HG03103 (cell line): ENCODE data around the gene C1QTNF4.
A peak's percentile ranks its signal among the peaks of the same experiment; 100 is the strongest.

ENCODE experiments used
- ATAC-seq: cut with Tn5 transposase; IDR thresholded peaks from one replicate; pipeline ENCODE4 v1.9.1; 2021; ENCODE audit warnings: low read depth; ENCODE audit not compliant: unreplicated experiment

Gene C1QTNF4

DNA sequence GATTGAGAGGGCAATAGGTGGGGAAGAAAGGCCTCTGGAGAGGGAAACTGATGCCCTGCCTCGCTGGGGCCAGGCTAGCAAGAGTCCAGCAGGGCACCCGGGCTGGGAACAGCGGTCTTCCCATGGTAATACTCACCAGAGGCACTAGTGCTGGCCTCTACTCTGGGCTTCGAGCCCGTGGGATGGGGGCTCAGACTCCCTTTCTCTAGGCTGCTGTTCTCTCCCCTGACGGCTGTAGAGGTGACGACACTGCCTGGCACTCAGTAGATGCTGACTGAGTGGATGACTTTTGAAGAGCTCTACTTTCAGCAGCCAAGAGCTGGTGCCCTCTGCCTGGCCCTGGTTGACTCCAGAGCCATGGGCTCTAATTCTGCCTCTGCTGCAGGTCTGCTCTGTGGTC, 818 bp upstream of the C1QTNF4 start:
- ATAC-seq, result no peak

DNA sequence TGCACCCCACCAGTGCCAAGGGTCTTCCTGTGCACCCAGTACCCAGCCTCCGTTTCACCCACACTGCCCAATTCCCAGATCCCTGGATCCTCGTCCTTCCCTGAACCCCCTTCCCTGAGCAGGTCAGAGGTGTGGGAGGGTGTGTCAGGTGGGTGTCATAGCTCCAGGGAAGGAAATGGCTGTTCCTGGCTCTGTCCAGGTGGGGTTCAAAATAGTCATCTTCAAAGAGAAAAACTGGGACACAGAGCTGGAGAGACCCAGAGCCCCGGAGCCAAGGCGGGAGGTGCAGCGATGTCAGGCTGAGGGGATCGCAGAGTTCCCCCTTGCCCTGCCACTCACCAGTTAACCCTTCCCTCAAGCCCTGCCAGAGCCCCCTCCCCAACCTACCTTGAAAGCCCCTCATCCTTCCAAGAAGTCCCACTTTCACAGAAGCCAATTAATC, 698 bp downstream of the C1QTNF4 start:
- no peak for ATAC-seq

DNA sequence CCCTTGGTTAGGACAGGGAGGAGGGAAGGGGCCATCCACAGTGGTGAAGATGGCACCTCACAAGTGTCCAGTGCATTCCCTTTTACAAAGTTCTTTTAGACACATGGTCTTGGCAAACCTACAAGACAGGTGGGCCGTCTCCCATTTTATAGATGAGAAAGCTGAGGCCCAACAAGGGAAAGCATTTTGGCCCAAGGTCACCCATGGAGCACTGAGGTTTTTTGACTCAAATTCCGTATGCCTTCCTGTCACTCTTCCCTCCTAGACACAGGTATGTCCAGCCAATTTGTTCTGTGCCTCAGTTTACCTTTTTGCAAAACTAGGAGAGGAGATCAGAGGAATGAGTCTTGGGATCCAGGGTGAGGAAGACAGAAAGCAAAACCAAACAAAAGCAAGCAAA, 1.2 kb downstream of the C1QTNF4 start:
- no peak for ATAC-seq

DNA sequence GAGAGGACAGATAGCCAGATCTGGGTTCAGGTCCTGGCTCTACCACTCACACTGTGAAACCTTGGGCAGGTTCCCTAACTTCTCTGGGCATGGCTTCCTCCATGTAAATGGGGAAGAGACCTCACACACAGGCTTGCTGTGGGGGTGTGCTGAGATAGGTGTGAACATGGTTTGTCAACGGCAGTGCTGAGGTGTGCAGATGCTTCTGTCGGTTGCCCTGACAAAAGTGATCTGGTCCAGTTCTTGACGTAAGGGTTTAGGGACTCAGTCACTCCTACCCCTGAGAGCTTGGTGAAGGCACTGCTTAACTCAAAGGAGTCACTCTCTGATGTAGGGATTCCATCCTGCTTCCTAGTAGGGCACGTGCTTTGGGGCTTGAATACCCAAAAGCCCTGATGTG, 2.0 kb downstream of the C1QTNF4 start:
- no peak for ATAC-seq

DNA sequence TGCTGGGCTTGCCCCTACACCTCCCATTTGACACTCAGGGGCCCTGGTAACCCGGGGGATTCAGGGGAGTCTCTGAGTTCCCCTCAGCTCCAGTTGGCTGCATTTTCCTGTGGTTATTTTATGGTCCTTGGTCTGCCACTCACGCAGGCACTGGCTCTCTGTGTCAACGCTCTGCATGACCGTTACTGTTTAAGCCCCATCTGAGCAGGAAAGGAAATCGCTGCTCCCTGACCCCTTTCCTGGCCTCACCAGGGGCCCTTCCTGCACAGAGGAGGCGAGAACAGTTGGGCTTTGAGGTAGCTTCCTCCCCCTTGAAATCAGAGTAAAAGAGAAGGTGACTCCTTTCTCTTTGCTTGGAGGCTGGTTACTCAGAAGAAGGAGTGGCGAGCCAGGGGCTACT, 2.4 kb downstream of the C1QTNF4 start:
- ATAC-seq, result no peak

DNA sequence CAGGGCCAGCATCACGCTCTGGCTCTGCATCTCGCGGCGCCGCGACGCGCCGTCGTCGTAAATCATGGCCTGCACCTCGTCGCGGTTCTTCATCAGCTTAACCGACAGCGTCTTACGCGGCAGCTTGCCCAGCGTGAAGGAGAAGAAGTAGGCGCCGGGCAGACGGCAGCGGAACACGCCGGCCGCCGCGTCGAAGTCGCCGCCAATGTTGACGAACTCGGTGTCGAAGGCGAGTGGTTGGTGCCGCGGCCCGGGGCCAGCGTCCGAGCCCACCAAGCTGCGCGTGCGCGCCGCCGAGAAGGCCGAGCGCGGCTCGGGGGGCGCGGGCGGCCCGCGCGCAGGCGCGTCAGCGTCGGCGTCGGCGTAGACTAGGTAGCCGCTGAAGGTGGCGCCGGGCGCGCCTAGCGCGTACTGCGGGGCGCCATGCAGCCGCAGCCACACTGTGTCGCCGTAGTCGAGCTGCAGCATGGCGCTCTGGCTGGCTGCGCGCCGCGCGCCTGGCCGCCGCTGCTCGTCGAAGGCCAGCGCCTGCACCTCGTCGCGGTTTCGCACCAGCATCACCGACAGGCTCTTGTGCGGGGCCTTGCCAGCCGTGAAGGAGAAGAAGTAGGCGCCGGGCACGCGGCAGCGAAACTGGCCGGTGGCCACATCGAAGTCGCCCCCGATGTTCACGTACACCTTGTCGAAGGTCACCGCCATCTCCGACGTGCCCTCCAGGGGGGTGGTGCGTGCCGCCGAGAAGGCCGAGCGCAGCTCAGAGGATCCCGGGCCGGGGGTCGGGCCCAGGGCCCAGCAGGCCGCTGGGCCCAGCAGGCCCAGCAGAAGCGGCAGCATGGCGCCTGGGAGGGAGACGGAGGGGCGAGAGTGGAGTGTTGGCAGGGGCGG, 4.0 kb downstream of the C1QTNF4 start:
- ATAC-seq, result no peak

DNA sequence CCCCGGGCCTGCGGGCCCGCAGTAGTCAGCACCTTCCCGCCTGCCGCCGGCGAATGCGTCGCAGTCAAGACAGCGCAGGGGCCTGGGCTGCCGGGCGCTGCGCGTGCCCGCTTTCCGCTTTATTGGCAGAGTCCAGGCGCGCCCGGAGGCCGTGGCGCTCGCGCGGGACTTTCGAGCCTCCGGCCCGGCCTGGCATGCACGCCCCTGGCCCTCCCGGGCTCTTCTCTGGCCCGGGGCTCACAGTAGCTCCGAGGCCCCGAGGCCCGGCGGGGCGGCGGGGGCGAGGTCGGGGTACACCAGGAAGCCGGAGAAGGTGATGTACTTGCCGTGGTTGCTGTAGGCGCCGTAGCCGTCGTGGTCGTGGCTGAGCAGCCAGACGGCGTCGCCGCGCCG, 4.6 kb downstream of the C1QTNF4 start:
- ATAC-seq, result no peak

DNA sequence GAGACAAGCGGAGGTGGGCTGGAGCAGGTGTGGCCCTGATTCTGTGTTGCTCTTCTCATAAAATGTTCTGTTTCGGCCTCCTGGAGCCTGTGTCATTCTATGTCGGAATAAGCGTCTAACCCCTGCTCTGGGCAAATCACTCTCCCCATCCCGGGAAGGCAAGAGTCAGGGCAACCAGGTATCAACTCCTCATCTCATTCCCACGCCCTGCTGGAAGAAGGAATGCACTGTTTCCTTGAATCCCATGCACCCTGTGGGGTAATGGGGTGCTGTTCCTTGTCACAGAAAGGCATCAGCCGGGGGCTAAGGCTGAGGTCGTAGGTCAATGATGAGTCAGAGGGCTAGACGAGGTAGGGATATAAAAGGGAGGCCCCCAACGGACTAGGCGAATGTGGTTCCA, 5.1 kb downstream of the C1QTNF4 start:
- ATAC-seq, result no peak

DNA sequence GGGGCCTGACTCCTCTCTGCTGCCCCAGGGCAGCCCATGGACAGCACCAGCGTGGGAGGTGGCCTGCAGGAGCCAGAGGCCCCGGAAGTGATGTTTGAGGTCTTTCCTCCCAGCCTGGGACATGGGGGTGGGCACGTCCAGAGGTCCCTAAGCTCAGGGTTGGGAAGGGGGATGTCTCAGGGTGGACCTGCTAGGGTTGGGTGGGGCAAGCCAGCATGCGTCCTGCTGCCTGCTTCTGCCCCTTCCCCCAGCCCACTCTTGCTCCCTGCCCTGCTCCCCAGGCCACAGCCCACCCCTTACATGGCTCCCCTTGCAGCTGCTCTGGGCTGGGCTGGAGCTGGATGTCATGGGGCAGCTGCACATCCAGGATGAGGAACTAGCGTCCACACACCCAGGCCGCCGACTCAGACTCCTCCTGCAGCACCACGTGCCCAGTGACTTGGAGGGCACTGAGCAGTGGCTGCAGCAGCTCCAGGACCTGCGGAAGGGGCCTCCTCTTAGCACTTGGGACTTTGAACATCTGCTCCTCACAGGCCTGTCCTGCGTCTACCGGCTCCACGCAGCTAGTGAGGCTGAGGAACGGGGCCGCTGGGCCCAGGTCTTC, 6.4 kb downstream of the C1QTNF4 start:
- no peak for ATAC-seq

DNA sequence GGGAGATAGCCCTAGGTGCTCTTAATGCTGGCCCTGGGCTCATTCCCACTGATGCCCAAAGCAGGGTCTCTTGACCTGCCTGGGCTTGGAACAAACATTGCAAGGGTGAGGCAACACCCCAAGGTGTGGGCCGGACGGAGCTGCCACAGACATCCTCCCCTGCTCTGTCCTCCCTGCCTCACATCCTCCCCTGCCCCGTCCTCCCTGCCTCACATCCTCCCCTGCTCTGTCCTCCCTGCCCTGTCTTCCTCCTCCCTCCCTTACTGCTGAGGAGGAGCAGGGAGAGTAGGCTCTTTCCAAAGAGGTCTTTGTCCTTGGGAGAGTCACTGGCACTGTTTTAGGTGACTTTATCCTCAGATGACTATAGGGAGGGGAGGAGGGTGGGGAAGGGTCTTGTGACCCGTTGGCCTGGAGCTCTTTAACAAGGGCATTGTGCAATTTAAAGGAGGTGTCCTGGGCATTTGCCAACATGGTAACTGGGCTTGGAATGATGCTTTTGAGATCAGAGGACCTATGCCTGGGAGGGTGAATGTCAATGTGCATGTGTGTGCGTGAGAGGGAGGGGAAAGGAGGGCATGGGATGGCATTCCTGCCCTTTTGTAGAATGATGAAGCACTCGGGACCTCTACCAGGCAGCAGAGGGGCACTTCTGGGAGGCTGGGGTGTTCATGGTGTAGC, 7.0 kb downstream of the C1QTNF4 start:
- ATAC-seq, result no peak

DNA sequence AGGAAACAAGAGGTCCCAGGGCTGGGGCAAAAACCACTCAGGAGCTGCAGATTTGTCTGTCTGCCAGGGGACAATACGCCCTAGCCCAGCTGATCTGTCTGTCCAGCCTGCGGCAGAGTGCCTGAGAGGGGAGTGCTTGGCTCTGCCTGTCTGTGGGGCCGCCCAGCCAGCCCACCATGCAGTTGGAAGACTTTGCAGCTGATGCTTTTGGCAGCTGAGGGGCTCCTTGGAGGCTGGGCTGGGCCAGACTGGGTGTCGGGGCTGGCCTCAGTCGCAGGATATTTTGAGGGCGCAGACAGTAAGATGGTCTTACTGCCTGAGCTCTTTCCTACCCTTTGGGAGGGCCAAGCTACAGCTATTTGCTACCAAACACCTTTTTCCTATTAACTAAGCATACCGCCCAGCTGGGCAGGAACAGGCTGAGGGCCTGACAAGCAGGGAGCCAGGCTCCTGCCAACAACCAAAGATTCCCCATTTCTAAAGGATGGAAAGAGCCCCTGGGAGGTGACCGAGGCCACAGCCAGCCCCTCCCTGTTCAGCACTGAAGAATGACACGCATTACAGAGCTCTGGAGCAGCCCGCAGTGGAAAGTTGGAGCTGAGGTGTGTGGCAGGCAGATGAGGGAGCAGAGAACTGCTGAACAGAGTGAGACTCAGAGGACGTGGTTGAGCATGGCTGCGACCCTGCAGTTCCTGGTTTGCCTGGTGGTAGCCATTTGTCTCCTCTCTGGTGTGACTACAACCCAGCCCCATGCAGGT, 7.9 kb downstream of the C1QTNF4 start, which contains the start of gene FAM180B:
Gene FAM180B (plus strand): TSS at position 581 of the 758 bp plus-strand sequence. CDS start 91 bp downstream, at position 672.
- no peak for ATAC-seq

DNA sequence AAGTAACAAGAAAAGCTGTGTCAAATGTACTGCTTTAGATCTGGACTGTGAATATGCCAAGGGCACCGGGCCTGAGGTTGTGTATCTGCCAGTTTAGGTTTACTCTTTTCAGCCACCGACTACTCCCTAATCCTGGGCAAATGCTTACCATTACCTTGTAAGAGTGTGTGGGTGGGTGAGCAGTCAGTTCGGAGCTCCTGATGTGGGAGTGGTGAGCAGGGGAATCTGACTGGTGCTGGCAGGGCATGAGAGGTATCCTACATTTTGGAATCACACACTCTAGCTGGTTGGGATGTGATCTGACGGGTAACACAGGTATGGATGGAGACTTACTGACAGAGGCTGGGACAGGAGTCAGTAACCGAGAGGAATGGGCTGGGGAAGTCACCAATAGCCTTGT, 10.4 kb downstream of the C1QTNF4 start:
- no peak for ATAC-seq

DNA sequence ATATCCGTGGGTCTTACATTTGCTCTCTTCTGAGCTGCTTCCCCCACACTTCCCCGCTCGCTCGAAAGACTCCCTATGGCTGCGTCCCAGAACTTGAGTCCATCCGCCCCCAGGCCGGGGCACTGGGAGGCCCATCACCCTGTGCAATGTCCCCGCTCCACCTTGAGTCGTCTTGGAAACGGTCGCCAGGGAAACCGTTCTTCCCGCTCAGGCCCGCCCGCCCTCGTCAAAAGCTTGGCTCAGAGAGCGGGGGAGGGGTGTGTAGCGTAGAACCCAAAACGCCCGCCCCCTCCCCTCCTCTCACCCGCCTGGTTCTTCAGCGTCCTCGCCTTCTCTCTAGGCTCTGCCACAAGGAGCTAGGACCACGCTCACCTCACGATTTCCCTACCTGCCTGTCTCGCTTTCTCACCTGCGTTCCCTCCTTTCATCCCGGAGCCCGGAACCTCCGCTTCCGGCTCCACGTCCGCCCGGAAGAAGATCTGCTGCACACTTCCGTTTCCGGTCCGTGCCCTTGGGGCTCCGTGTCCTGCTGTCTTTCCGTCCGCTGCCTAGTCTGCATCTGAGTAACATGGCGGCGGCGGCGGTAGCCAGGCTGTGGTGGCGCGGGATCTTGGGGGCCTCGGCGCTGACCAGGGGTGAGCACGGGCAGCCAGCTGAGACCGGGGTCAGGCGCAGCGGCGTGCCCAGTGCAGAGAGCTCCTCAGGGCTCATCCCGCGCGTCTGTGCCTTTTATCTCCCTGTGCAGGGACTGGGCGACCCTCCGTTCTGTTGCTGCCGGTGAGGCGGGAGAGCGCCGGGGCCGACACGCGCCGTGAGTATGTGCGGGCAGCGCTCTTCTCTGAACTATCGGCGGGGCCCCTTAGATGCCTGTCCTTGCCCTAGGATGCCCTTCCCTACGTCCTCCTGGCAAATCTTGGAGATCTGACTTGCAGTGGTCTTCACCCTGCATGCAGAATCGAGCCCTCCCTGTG, 15.4 kb downstream of the C1QTNF4 start, which contains the start of the genes KBTBD4 and NDUFS3:
Gene KBTBD4 (minus strand): TSS at position 447 of the 971 bp plus-strand sequence. CDS start 19 bp downstream, at position 428.
Gene NDUFS3 (plus strand): TSS at position 551 of the 971 bp plus-strand sequence. CDS start 18 bp downstream, at position 569.
- peak; percentile 84 for ATAC-seq

DNA sequence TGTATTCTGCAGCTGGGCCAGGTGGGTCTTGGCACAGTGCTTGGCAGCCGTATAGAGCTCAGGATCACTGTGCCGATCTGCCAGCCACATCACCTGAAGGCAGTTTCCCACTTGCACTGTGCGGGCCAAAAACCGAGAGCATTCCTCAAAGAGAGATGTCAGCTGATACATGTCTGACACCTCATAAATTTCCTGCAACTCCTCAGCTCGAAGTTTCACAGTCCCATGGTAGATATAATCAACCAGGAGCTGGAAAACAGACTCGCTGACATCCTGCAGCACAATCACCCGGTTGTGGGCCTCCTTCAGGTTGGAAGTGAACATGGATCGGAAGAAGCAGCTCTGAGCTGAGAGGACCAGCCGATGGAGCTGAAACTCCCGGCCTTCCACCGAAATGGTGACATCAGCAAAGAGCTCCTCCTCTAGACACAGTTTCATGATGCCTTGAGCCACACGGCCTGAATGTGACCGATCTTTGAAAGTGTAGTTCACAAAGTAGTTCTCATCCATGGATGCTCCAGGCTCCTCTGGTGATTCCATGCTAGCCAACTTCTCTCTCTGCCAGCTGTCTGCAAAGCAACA, 16.7 kb downstream of the C1QTNF4 start:
- no peak for ATAC-seq

DNA sequence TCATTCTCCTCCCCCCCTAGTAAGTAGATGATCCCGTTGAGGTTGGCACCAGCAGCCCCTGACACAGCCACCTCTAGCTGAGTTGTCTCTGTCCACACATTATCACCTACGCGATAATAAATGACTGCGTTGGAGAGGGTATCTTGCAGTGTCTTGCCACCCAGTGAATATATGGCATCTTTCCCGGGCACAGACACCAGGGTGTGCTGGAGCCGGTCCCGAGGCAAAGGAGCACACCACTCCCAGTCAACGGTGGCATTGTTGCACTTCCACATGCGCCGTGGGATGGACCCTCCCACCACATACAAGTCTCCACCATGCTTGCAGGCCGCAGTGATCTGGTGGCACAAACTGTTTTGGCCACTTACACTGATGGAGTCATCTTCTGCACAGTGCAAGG, 20.9 kb downstream of the C1QTNF4 start:
- ATAC-seq, result no peak

DNA sequence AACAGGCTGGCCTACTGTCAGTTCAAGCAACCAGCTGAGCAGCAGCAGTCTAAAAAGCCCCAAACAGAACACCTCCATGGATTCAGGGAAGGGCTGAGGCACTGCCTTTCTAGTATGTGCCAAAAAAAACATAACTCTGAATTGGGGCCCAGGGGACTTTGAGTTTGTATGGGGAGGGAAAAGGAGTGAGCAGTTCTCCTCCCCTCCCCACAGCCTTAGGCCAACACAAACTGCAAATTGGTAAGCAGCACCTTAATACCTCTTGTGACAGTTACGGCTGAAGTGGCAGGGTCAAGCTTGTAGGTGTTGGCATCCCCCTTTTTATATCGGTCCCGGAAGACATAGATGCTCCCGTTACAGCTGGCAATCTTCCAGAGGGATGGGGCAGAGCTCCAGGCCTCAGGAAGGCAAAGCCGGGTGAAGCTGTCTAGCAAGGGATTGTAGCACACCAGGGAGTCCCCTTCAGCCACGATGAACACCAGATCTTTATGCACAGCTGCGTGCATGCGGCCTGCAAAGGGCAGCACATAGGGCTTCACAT, 21.4 kb downstream of the C1QTNF4 start:
- ATAC-seq, result no peak

DNA sequence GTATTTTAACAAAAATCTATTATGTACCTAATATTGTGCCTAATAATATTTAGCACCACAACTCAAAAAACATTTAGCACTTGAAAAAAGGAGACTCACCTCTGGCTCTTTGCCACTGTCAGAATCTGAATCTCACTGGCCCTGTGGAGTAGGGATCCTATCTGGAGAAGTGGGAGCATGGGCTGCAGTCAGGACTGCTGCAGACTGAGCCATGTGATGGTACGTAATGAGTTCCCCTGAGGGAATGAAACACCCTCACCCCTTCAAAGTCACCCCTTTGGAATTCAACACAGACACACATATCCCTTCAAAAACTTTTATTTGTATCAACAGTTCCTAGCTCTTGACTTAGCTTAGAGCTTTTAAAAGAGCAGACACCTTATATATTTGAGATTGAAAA, 22.3 kb downstream of the C1QTNF4 start:
- no peak for ATAC-seq

DNA sequence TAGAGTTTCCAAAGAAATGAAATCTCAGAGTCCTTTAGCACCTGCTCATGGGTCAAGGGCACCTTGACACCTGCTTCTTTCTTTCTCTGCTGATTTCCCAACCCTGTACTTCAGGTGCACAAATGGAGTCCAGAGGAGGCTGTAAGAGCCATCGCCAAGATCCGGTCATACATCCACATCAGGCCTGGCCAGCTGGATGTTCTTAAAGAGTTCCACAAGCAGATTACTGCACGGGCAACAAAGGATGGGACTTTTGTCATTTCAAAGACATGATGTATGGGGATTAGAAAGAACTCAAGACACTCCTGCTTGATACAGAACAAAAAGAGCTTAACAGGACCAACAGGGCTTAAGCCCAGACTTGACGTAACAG, 22.9 kb downstream of the C1QTNF4 start:
- ATAC-seq, result no peak
